Fibroblast of lung (primary cell): ENCODE results near the gene ANKRD6.
"Not testable (repeated sequence)": the region's sequence is repeated elsewhere in the genome, so short reads cannot be mapped to it uniquely, and the experiment has no call there.

Experiments used
- CTCF ChIP-seq, 2 donors: IDR thresholded peaks in 1 of 2; conservative IDR thresholded peaks in 1 of 2; 1 replicate in 1 of 2; 2 replicates in 1 of 2; pipeline ENCODE4 v1.5.1; 2011 to 2012; ENCODE audit warnings: low read length in 2 of 2, control low read depth in 1 of 2, inconsistent platforms in 1 of 2, low read depth in 1 of 2, mild to moderate bottlenecking in 1 of 2
- EZH2 ChIP-seq: IDR thresholded peaks from 2 replicates; pipeline ENCODE4 v1.5.1; 2012; ENCODE audit warnings: low read length, control low read depth, mild to moderate bottlenecking; ENCODE audit errors: missing control alignments

- TF ChIP-seq EZH2; CTCF (conservative IDR thresholded peaks at IDR 0.05 in 1 of 2, IDR thresholded peaks at IDR 0.05 in 1 of 2; ENCODE audit: low read depth in 1 of 2, low read length in 2 of 2): not testable (repeated sequence)
Measured at GRCh38 chr6:89636412-89636811, 203.5 kb downstream of the ANKRD6 start.
